Natural killer cell (primary cell): Measurements from ENCODE around the gene GDF15. TPM values are rescaled to one million over a fixed set of nuclear protein-coding genes. Genes with fewer than 3 reads are reported as not detected.

Source experiments
- ATAC-seq, 3 donors: fragments of 150-1000 bp in 2 of 3; fragments of 200-7000 bp in 1 of 3; cut with Tn5 transposase; 1 replicate in 1 of 3; 2 replicates in 2 of 3; pipeline ENCODE4 v1.10.0; 2021; ENCODE audit warnings: mild to moderate bottlenecking in 2 of 3, moderate library complexity in 2 of 3
- DNase-seq, 2 donors: peaks; one replicate each; pipeline versions ENCODE4 v3.0.0 to v3.0.0-alpha.2; 2013 to 2021; ENCODE audit warnings: mixed read lengths in 1 of 2
- H3K27ac ChIP-seq: one replicate; pipeline ENCODE4 v1.5.1; 2013; ENCODE audit warnings: mild to moderate bottlenecking, low read length
- H3K27me3 ChIP-seq: one replicate; pipeline ENCODE4 v1.6.1; 2013; ENCODE audit warnings: low read length; ENCODE audit not compliant: control insufficient read depth, insufficient read depth
- H3K36me3 ChIP-seq: one replicate; pipeline ENCODE4 v1.6.1; 2013; ENCODE audit warnings: low read length; ENCODE audit not compliant: control insufficient read depth, insufficient read depth
- H3K4me1 ChIP-seq: one replicate; pipeline ENCODE4 v1.6.1; 2013; ENCODE audit warnings: low read length; ENCODE audit not compliant: control insufficient read depth, insufficient read depth
- H3K4me3 ChIP-seq: one replicate; pipeline ENCODE4 v1.5.1; 2013; ENCODE audit warnings: low read length
- H3K9me3 ChIP-seq: one replicate; pipeline ENCODE4 v1.6.1; 2013; ENCODE audit warnings: low read length; ENCODE audit not compliant: control insufficient read depth, insufficient read depth
- H3K27ac Mint-ChIP-seq, 2 donors: one replicate each; pipeline ENCODE4 v1.8.0; 2022; ENCODE audit warnings: mild to moderate bottlenecking in 2 of 2, mixed read lengths in 2 of 2, moderate library complexity in 1 of 2
- H3K27me3 Mint-ChIP-seq, 2 donors: one replicate each; pipeline ENCODE4 v1.8.0; 2022; ENCODE audit warnings: low read depth in 2 of 2, mixed read lengths in 2 of 2
- H3K36me3 Mint-ChIP-seq: one replicate; pipeline ENCODE4 v1.8.0; 2022; ENCODE audit warnings: mixed read lengths
- H3K4me1 Mint-ChIP-seq, 2 donors: one replicate each; pipeline ENCODE4 v1.8.0; 2022; ENCODE audit warnings: mixed read lengths in 2 of 2
- H3K4me3 Mint-ChIP-seq: one replicate; pipeline ENCODE4 v1.8.0; 2022; ENCODE audit warnings: mild to moderate bottlenecking, moderate library complexity, mixed read lengths
- H3K9me3 Mint-ChIP-seq, 2 donors: one replicate each; pipeline ENCODE4 v1.8.0; 2022; ENCODE audit warnings: mixed read lengths in 2 of 2
- CTCF ChIP-seq: fragments of 200-600 bp; IDR thresholded peaks from one replicate; pipeline ENCODE4 v1.8.0; 2022; ENCODE audit warnings: antibody characterized with exemption
- WGBS: methylation state at CpG from one replicate; pipeline ENCODE4 v1.1.7; 2013; ENCODE audit warnings: missing lambda C conversion rate; ENCODE audit not compliant: insufficient coverage; 5-methylcytosine and 5-hydroxymethylcytosine counted together
- intact Hi-C: fragments of 100-400 bp; cut with micrococcal nuclease; formaldehyde crosslinking; loops from one replicate; pipeline ENCODE4 v1.14.2; 2022
- total RNA-seq, 4 donors: library from RNA; stranded (reverse); fragments of 120-200 nt in 1 of 4; gene quantifications; one replicate each; pipeline versions ENCODE4 v1.2.3 to v1.2.4, GENCODE V29; 2013 to 2022

GDF15 gene
- total RNA-seq, 3 donors from 2014 or later (not counting 1 experiment from before 2014, with no cell fraction given): 0.85 to 1.5 TPM; not detected in 1

- ATAC-seq: no peak
- H3K9me3 ChIP-seq: no peaks in the 10 kb centered on the region
- Mint-ChIP-seq H3K36me3 (no peaks in the 10 kb centered on the region), H3K4me1 (peaks cover 5 to 18% of the 10 kb centered on the region in 2 donors), H3K27ac (peak overlapping the region in 1 of 2 donors; percentile 50), H3K9me3 (no peaks in the 10 kb centered on the region), H3K4me3 (peak overlapping the region; percentile 74), H3K27me3 (peaks cover 0 to 3% of the 10 kb centered on the region in 2 donors)
- H3K36me3 ChIP-seq: no peaks in the 10 kb centered on the region
- TF ChIP-seq CTCF: no peak
- DNase-seq: no peak
- peaks cover 13% of the 10 kb centered on the region for H3K27me3 ChIP-seq
- intact Hi-C loops: no loop called here
- H3K27ac ChIP-seq: no peak overlapping the region
- peaks cover 42% of the 10 kb centered on the region for H3K4me1 ChIP-seq
- H3K4me3 ChIP-seq: no peak overlapping the region
These were observed 3.7 kb downstream of the GDF15 start for GRCh38 chr19:18389726-18390064.

DNA sequence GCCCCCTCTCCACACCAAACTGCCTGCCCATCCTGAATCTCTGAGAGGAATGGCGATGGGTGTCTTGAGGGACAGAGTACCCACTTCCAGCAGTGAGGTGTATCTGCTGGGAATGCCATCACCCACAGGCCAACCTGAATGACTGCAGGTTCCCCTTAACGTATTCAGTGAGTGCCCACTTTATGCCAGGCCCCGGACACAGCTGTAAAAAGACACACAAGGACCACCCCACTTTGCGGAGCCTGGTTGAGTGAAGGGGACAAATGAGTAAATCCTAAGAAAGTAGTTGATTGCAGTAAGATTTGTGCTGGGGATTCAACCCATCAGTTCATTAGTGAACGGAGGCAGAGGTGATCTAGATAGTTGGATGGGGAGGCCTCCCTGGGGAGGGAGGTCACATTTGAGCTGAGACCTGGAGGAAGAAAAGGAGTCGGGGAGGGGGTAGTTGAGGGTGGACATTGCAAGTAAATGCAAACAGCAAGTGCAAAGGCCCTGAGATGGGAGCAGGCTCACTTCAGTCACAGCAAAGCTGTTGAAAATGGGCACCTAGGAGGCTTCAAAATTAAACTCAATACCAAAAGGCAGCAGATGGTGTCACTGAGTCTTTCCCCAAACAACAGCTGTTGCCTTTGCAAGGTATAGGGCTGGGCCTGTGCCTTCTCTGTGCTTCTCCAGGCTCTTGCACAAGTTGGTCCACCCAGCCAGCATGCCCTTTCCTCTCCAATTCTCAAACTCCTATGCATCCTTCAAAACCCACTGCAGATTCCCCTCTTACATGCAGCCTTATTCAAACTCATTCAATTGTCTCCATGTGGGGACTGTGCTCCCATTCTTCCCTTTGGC, 4.3 kb downstream of the GDF15 start:
- intact Hi-C loops: no loop called here
- H3K9me3 Mint-ChIP-seq: no peaks in the 10 kb centered on the region
- H3K27ac Mint-ChIP-seq: peak overlapping the region in 1 of 2 donors; percentile 0
- Histone ChIP-seq H3K36me3 (no peaks in the 10 kb centered on the region), H3K27ac (no peak overlapping the region), H3K4me3 (no peak overlapping the region), H3K27me3 (peaks cover 13% of the 10 kb centered on the region), H3K9me3 (no peaks in the 10 kb centered on the region), H3K4me1 (peaks cover 42% of the 10 kb centered on the region)
- H3K4me1 Mint-ChIP-seq: peaks cover 5 to 18% of the 10 kb centered on the region in 2 donors
- no peaks in the 10 kb centered on the region for H3K36me3 Mint-ChIP-seq
- 91% methylated on average over 6 of the region's 6 CpGs for WGBS
- peaks cover 0 to 3% of the 10 kb centered on the region in 2 donors for H3K27me3 Mint-ChIP-seq
- no peak overlapping the region for H3K4me3 Mint-ChIP-seq
- ATAC-seq: no peak
- TF ChIP-seq CTCF: no peak
- DNase-seq: no peak

- no peak overlapping the region for H3K27ac Mint-ChIP-seq
- no peak for TF ChIP-seq CTCF
- no peak overlapping the region for H3K27ac ChIP-seq
These were observed 5.6 kb downstream of the GDF15 start for GRCh38 chr19:18391509-18392075.

More at GRCh38 chr19:18391509-18392075, 5.6 kb downstream of the GDF15 start:
- ATAC-seq (no peak), DNase-seq (no peak)
- H3K36me3 Mint-ChIP-seq: no peaks in the 10 kb centered on the region
- 83% methylated on average over 9 of the region's 9 CpGs for WGBS
- H3K36me3 ChIP-seq: no peaks in the 10 kb centered on the region
- no peak overlapping the region for H3K4me3 Mint-ChIP-seq
- no peak overlapping the region for H3K4me3 ChIP-seq
- H3K9me3 ChIP-seq: no peaks in the 10 kb centered on the region
- H3K4me1 ChIP-seq: peaks cover 40% of the 10 kb centered on the region
- H3K9me3 Mint-ChIP-seq: no peaks in the 10 kb centered on the region
- intact Hi-C loops: no loop called here
- H3K4me1 Mint-ChIP-seq: peaks cover 5 to 18% of the 10 kb centered on the region in 2 donors
- peaks cover 6% of the 10 kb centered on the region for H3K27me3 ChIP-seq
- peaks cover 0 to 3% of the 10 kb centered on the region in 2 donors for H3K27me3 Mint-ChIP-seq
